Measurements from ENCODE around the gene LIMS2. TPM values are rescaled to one million over a fixed set of nuclear protein-coding genes. Genes with fewer than 3 reads are reported as not detected.

LIMS2 gene
- total RNA-seq, 2 donors from 2014 or later: 177 to 246 TPM

DNA sequence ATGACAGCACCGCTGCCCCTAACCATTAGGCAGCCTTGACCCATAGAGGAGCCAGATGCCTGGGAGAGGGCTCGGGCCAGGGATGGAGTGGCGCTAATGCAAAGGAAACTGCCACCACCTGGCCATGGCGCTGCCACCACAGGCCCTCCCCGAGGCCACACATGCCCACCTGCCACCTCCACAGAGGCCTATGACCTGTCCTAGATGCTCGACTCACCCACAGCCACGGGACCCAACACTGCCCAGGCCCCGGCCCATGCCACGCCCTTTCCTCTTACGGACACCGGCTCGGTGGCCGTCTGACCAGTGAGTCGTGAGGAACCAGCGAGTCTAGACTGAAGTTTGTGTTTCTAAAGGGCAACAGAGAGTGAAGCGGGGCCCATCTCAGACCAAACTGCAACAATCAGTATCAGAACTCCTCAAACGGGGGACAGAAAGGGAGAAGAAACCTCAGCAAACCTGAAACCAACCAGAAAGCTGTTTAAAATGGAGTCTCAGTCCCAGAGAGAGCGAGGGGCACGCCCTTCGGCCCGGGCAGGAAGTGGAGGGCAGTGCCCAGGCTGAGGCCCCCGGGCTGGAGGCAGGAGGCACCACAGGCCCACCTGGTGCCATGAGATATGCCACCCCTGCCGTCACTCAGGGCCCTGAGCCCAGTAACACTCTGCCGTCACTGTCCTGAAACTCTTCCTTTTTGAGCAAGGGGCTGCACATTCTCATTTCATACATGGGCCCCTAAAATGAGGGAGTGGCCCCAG lies 28.7 kb downstream of the LIMS2 start:
- Histone ChIP-seq H3K27me3 (replicated peaks; ENCODE audit: insufficient read depth) (no peaks in the 10 kb centered on the region), H3K9me3 (no peaks in the 10 kb centered on the region), H3K4me3 (no peak overlapping the region), H3K36me3 (peaks cover 3% of the 10 kb centered on the region), H3K4me1 (ENCODE audit: control insufficient read depth in 1 of 2, low read depth in 2 of 2) (peaks cover 35 to 67% of the 10 kb centered on the region in 2 donors), H3K27ac (peak overlapping the region; percentile 50 to 70)
- no peak for DNase-seq (ENCODE audit: low spot score)
- TF ChIP-seq CTCF (IDR thresholded peaks at IDR 0.05): no peak
- no peak for ATAC-seq (ENCODE audit: insufficient number of reproducible peaks, low FRiP score, low read depth)

DNA sequence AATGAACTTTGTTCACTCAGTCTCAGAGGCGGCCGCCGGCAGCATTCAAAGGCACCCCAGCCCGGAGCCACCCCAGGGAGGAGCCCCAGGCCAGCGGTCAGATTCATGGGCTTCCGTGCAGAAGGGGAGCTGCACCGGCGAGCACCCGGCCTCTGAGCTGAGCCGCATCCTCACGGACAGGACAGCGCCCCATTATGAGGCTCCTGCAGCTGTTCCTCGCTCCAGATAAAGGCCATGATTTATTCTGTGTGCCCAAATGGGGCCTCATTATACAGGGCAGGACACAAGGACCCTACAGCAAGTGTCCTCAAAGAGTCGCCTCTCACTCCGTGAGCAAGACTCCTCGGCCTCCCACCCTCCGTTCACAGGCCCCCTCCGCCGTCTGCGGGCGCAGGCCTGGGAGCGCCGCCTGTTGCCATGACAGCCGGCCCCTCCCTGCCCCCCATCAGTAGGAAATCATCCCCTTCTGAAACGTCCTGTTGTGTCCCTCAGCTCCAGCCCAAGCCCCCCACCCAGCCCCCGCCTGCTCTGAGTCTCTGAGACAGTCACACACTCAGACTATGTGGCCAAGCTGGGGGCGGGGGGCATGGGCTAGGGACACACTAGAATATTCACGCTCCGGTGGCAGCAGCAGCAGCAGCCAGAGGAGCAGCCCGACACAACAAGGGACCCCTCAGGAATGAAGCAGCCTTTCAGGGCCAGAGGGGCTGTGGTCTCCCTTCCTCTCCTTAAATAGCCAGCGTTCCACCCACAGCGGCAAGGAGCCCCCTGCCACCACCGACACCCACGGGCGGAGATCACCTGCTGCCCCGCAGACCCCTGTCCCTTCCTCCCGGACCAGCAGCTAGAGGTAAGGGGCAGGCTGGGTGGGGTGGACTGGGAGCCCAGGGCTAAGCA lies 29.7 kb downstream of the LIMS2 start, which contains the start of gene GPR17:
TSS of gene GPR17 (plus strand) at position 759 of the 897 bp plus-strand sequence. CDS start 4,583 bp downstream, outside the sequence.
- DNase-seq (ENCODE audit: low spot score): no peak

DNA sequence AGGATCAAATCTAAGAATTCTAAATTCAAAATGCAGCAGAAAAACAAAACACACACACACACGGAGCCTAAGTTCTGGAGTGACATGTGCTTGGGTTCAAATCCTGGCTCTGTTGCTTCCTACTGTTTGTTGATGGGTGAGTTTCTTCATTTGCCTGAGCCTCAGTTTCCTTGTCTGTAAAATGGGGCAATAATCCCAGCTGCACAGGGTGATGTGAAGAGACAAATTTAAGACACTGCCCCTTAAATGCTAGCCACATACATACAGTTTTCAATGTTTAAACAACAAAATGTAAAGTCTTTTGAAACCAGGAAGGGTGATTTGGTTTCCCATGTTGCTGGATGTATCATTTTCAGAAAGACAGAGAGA lies 30.3 kb downstream of the LIMS2 start:
- Histone ChIP-seq H3K36me3 (peaks cover 18% of the 10 kb centered on the region), H3K27me3 (replicated peaks; ENCODE audit: insufficient read depth) (no peaks in the 10 kb centered on the region), H3K4me3 (no peak overlapping the region), H3K4me1 (ENCODE audit: control insufficient read depth in 1 of 2, low read depth in 2 of 2) (peaks cover 26 to 53% of the 10 kb centered on the region in 2 donors), H3K9me3 (no peaks in the 10 kb centered on the region), H3K27ac (no peak overlapping the region)
- no peak for TF ChIP-seq CTCF (IDR thresholded peaks at IDR 0.05)
- ATAC-seq (ENCODE audit: insufficient number of reproducible peaks, low FRiP score, low read depth) (no peak), DNase-seq (ENCODE audit: low spot score) (no peak)

More for the DNA sequence above, 29.7 kb downstream of the LIMS2 start, which contains the start of gene GPR17:
- H3K4me3 ChIP-seq: no peak within 1 kb of the TSS
- peak within 1 kb of the TSS; percentile 50 to 70 for H3K27ac ChIP-seq
- H3K36me3 ChIP-seq: peaks cover 12% of the 10 kb centered on the region
- no peaks in the 10 kb centered on the region for H3K27me3 ChIP-seq (replicated peaks; ENCODE audit: insufficient read depth)
- no peak for ATAC-seq (ENCODE audit: insufficient number of reproducible peaks, low FRiP score, low read depth)
- H3K4me1 ChIP-seq (ENCODE audit: control insufficient read depth in 1 of 2, low read depth in 2 of 2): peaks cover 30 to 60% of the 10 kb centered on the region in 2 donors
- H3K9me3 ChIP-seq: no peaks in the 10 kb centered on the region
- no peak for TF ChIP-seq CTCF (IDR thresholded peaks at IDR 0.05)

GRCh38 chr2:127644066-127645025 lies 31.0 kb downstream of the LIMS2 start:
- H3K27me3 ChIP-seq (replicated peaks; ENCODE audit: insufficient read depth): no peaks in the 10 kb centered on the region
- H3K36me3 ChIP-seq: peaks cover 22% of the 10 kb centered on the region
- H3K27ac ChIP-seq: no peak overlapping the region
- peaks cover 19 to 47% of the 10 kb centered on the region in 2 donors for H3K4me1 ChIP-seq (ENCODE audit: control insufficient read depth in 1 of 2, low read depth in 2 of 2)
- DNase-seq (ENCODE audit: low spot score) (no peak), ATAC-seq (ENCODE audit: insufficient number of reproducible peaks, low FRiP score, low read depth) (no peak)
- no peak overlapping the region for H3K4me3 ChIP-seq
- H3K9me3 ChIP-seq: no peaks in the 10 kb centered on the region
- no peak for TF ChIP-seq CTCF (IDR thresholded peaks at IDR 0.05)
